CD4-positive, alpha-beta memory T cell (primary cell): ENCODE results near the gene RNF41. TPM values are rescaled to one million over a fixed set of nuclear protein-coding genes. Genes with fewer than 3 reads are reported as not detected.

Experiments
- CTCF ChIA-PET: fragments of 350-600 bp; sonication (Branson Sonifier 250); formaldehyde crosslinking; loops from one replicate; lab custom pipeline; 2021; ENCODE audit warnings: inconsistent platforms; ENCODE audit not compliant: partially characterized antibody; lab: Charles Lee
- POLR2A ChIA-PET: fragments of 350-600 bp; sonication (Branson Sonifier 250); formaldehyde crosslinking; loops from one replicate; lab custom pipeline; 2021; ENCODE audit not compliant: partially characterized antibody; lab: Charles Lee
- DNase-seq, 5 donors: peaks; one replicate each; pipeline versions ENCODE4 v3.0.0 to v3.0.0-alpha.2; 2020 to 2022; ENCODE audit warnings: mixed read lengths in 1 of 5
- H3K27ac ChIP-seq: one replicate; pipeline ENCODE4 v1.7.0; 2013; ENCODE audit warnings: low read depth, low read length
- H3K27me3 ChIP-seq: 2 replicates; pipeline ENCODE4 v1.7.0; 2013; ENCODE audit warnings: mild to moderate bottlenecking, low read length, moderate library complexity; ENCODE audit not compliant: insufficient read depth
- H3K36me3 ChIP-seq: 2 replicates; pipeline ENCODE4 v1.7.0; 2013; ENCODE audit warnings: mild to moderate bottlenecking, low read length, moderate library complexity; ENCODE audit not compliant: insufficient read depth
- H3K4me1 ChIP-seq: 2 replicates; pipeline ENCODE4 v1.7.0; 2013; ENCODE audit warnings: mild to moderate bottlenecking, low read length, moderate library complexity; ENCODE audit not compliant: insufficient read depth
- H3K4me3 ChIP-seq, 2 donors: one replicate each; pipeline ENCODE4 v1.7.0; 2013; ENCODE audit warnings: low read length in 2 of 2, mild to moderate bottlenecking in 1 of 2
- H3K9me3 ChIP-seq, 2 donors: one replicate each; pipeline ENCODE4 v1.7.0; 2013; ENCODE audit warnings: low read length in 2 of 2, control low read depth in 1 of 2; ENCODE audit not compliant: control insufficient read depth in 1 of 2
- H3K27ac Mint-ChIP-seq, 7 donors: one replicate each; pipeline ENCODE4 v1.8.0; 2020 to 2021; ENCODE audit warnings: mixed read lengths in 7 of 7, mild to moderate bottlenecking in 6 of 7, inconsistent platforms in 3 of 7, moderate library complexity in 3 of 7
- H3K27me3 Mint-ChIP-seq, 2 donors: one replicate each; pipeline ENCODE4 v1.8.0; 2020 to 2021; ENCODE audit warnings: mixed read lengths in 2 of 2
- H3K36me3 Mint-ChIP-seq, 2 donors: one replicate each; pipeline ENCODE4 v1.8.0; 2020 to 2021; ENCODE audit warnings: mixed read lengths in 2 of 2, inconsistent platforms in 1 of 2, mild to moderate bottlenecking in 1 of 2
- H3K4me1 Mint-ChIP-seq, 4 donors: one replicate each; pipeline ENCODE4 v1.8.0; 2020 to 2021; ENCODE audit warnings: mixed read lengths in 4 of 4, mild to moderate bottlenecking in 1 of 4
- H3K4me3 Mint-ChIP-seq, 8 donors: one replicate each; pipeline ENCODE4 v1.8.0; 2020 to 2021; ENCODE audit warnings: mixed read lengths in 8 of 8, mild to moderate bottlenecking in 7 of 8, moderate library complexity in 6 of 8, inconsistent platforms in 3 of 8
- H3K9me3 Mint-ChIP-seq, 8 donors: one replicate each; pipeline ENCODE4 v1.8.0; 2020 to 2021; ENCODE audit warnings: mixed read lengths in 8 of 8, mild to moderate bottlenecking in 5 of 8, inconsistent platforms in 3 of 8, moderate library complexity in 1 of 8
- intact Hi-C: fragments of 100-400 bp; cut with micrococcal nuclease; formaldehyde crosslinking; loops from one replicate; pipeline ENCODE4 v1.15.1; 2023
- polyA plus RNA-seq, 2 donors: library from polyadenylated mRNA; unstranded; fragments of 300-500 nt; fragmentation: Illumina TruSeq; gene quantifications; one replicate each; pipeline ENCODE4 v1.2.3, GENCODE V29; 2021
- total RNA-seq, 2 experiments: library from RNA; stranded (reverse); gene quantifications; one replicate each; pipeline ENCODE4 v1.2.3, GENCODE V29; 2021

Gene RNF41
- total and polyA plus RNA-seq, 4 experiments from 2014 or later = 33.2 to 46.7 (median 41.5) TPM

- H3K9me3 Mint-ChIP-seq = peaks cover 0 to 1% (median 0%) of the 10 kb centered on the region in 8 donors
- no peaks in the 10 kb centered on the region for H3K27me3 ChIP-seq
- no peaks in the 10 kb centered on the region for H3K36me3 ChIP-seq
- H3K4me1 ChIP-seq = peaks cover 41% of the 10 kb centered on the region
- H3K27ac Mint-ChIP-seq = peak overlapping the region; percentile 98 to 100 (median 99)
- peak overlapping the region; percentile 97 for H3K27ac ChIP-seq
- H3K27me3 Mint-ChIP-seq = no peaks in the 10 kb centered on the region
- DNase-seq = peak in 1 of 5 donors; percentile 9
- intact Hi-C loops = loop anchor here (1.0 to 5.0 kb wide), 4 partner anchors 47 to 1007 kb away; partner anchors contain the start of genes COQ10A, MYL6, SHMT2 and SPRYD4
- POLR2A ChIA-PET = interaction anchor here (0.6 to 4.1 kb wide), 21 partner anchors 13 to 491 kb away, joined by 3 to 98 read pairs (median 11); partner anchors contain the start of genes CD63, CNPY2, COQ10A and DGKA
- H3K36me3 Mint-ChIP-seq = peaks cover 7 to 16% of the 10 kb centered on the region in 2 donors
- peaks cover 27 to 63% (median 45%) of the 10 kb centered on the region in 4 donors for H3K4me1 Mint-ChIP-seq
- H3K4me3 ChIP-seq = peak overlapping the region; percentile 92
- no peaks in the 10 kb centered on the region for H3K9me3 ChIP-seq
- CTCF ChIA-PET = interaction anchor here (0.6 to 3.9 kb wide), 12 partner anchors 12 to 1221 kb away, joined by 3 to 61 read pairs (median 8); partner anchors contain the start of genes COQ10A, PA2G4, SMARCC2 and ZC3H10
- peak overlapping the region; percentile 93 to 99 (median 98) for H3K4me3 Mint-ChIP-seq
These were observed 1.0 kb downstream of the RNF41 start for GRCh38 chr12:56220611-56221231.

GRCh38 chr12:56219840-56220239 is 1.9 kb downstream of the RNF41 start:
- Mint-ChIP-seq H3K36me3 (peaks cover 12 to 22% of the 10 kb centered on the region in 2 donors), H3K4me3 (peak overlapping the region in 5 of 8 donors; percentile 20 to 58 (median 54)), H3K27me3 (no peaks in the 10 kb centered on the region), H3K4me1 (peaks cover 22 to 58% (median 43%) of the 10 kb centered on the region in 4 donors), H3K9me3 (peaks cover 0 to 1% (median 0%) of the 10 kb centered on the region in 8 donors), H3K27ac (peak overlapping the region in 3 of 7 donors; percentile 50 to 75 (median 62))
- Histone ChIP-seq H3K4me1 (peaks cover 32% of the 10 kb centered on the region), H3K27ac (no peak overlapping the region), H3K9me3 (no peaks in the 10 kb centered on the region), H3K27me3 (no peaks in the 10 kb centered on the region), H3K4me3 (no peak overlapping the region), H3K36me3 (peaks cover 6% of the 10 kb centered on the region)
- no peak for DNase-seq
- intact Hi-C loops = loop anchor here (2.0 to 5.0 kb wide), 3 partner anchors 47 to 1007 kb away; partner anchors contain the start of genes COQ10A, MYL6 and SHMT2
- ChIA-PET CTCF (interaction anchor here (3.9 kb wide), 1 partner anchor 29 kb away, joined by 61 read pairs; the partner anchor contains the start of gene SMARCC2), POLR2A (interaction anchor here (3.1 to 4.1 kb wide), 3 partner anchors 29 to 116 kb away, joined by 23 to 98 read pairs (median 94); partner anchors contain the start of genes PA2G4, RPL41, SMARCC2 and ZC3H10)

- no peak for DNase-seq
- H3K27me3 Mint-ChIP-seq = no peaks in the 10 kb centered on the region
- ChIA-PET CTCF (no interaction called here), POLR2A (no interaction called here)
- intact Hi-C loops = no loop called here
- peaks cover 13 to 32% (median 19%) of the 10 kb centered on the region in 4 donors for H3K4me1 Mint-ChIP-seq
- peaks cover 9% of the 10 kb centered on the region for H3K4me1 ChIP-seq
- no peaks in the 10 kb centered on the region for H3K9me3 ChIP-seq
- H3K27ac Mint-ChIP-seq = peak overlapping the region in 2 of 7 donors; percentile 0 to 70
- H3K27me3 ChIP-seq = no peaks in the 10 kb centered on the region
- no peak overlapping the region for H3K4me3 ChIP-seq
- no peak overlapping the region for H3K27ac ChIP-seq
- H3K36me3 Mint-ChIP-seq = peaks cover 30 to 42% of the 10 kb centered on the region in 2 donors
- no peak overlapping the region for H3K4me3 Mint-ChIP-seq
- peaks cover 0 to under 1% (median 0%) of the 10 kb centered on the region in 8 donors for H3K9me3 Mint-ChIP-seq
- peaks cover 31% of the 10 kb centered on the region for H3K36me3 ChIP-seq
These were observed 5.3 kb downstream of the RNF41 start for GRCh38 chr12:56216461-56216860.

- H3K27me3 Mint-ChIP-seq = no peaks in the 10 kb centered on the region
- CTCF ChIA-PET = interaction anchor here (1.1 to 1.6 kb wide), 3 partner anchors 8 to 250 kb away, joined by 3 to 4 read pairs (median 3); partner anchors contain the start of gene RNF41
- Histone ChIP-seq H3K4me3 (no peak overlapping the region), H3K4me1 (no peaks in the 10 kb centered on the region), H3K27ac (no peak overlapping the region), H3K9me3 (no peaks in the 10 kb centered on the region), H3K27me3 (no peaks in the 10 kb centered on the region), H3K36me3 (peaks cover 45% of the 10 kb centered on the region)
- peak overlapping the region in 2 of 7 donors; percentile 10 to 57 for H3K27ac Mint-ChIP-seq
- H3K4me1 Mint-ChIP-seq = peaks cover 8 to 13% (median 11%) of the 10 kb centered on the region in 4 donors
- no peaks in the 10 kb centered on the region for H3K9me3 Mint-ChIP-seq
- POLR2A ChIA-PET = interaction anchor here (0.6 to 1.6 kb wide), 3 partner anchors 8 to 34 kb away, joined by 3 to 6 read pairs (median 4); partner anchors contain the start of gene RNF41
- DNase-seq = no peak
- H3K4me3 Mint-ChIP-seq = no peak overlapping the region
- peaks cover 43 to 58% of the 10 kb centered on the region in 2 donors for H3K36me3 Mint-ChIP-seq
- intact Hi-C loops = no loop called here
These were observed 7.8 kb downstream of the RNF41 start for GRCh38 chr12:56213878-56214277.

GRCh38 chr12:56212361-56212760 is 9.4 kb downstream of the RNF41 start:
- Mint-ChIP-seq H3K4me3 (no peak overlapping the region), H3K36me3 (peaks cover 46 to 68% of the 10 kb centered on the region in 2 donors), H3K27ac (peak overlapping the region in 2 of 7 donors; percentile 75 to 80), H3K27me3 (no peaks in the 10 kb centered on the region), H3K4me1 (peaks cover 8 to 13% (median 11%) of the 10 kb centered on the region in 4 donors), H3K9me3 (no peaks in the 10 kb centered on the region)
- H3K27ac ChIP-seq = no peak overlapping the region
- no peak overlapping the region for H3K4me3 ChIP-seq
- H3K27me3 ChIP-seq = no peaks in the 10 kb centered on the region
- no peaks in the 10 kb centered on the region for H3K4me1 ChIP-seq
- H3K9me3 ChIP-seq = no peaks in the 10 kb centered on the region
- DNase-seq = no peak
- H3K36me3 ChIP-seq = peaks cover 54% of the 10 kb centered on the region
- ChIA-PET POLR2A (interaction anchor here (1.6 kb wide), 1 partner anchor 10 kb away, joined by 6 read pairs; the partner anchor contains the start of gene RNF41), CTCF (interaction anchor here (1.2 to 1.6 kb wide), 3 partner anchors 10 to 252 kb away, joined by 3 to 4 read pairs (median 3); partner anchors contain the start of gene SMARCC2)
- intact Hi-C loops = no loop called here

GRCh38 chr12:56208006-56208405 is 13.7 kb downstream of the RNF41 start:
- H3K27me3 Mint-ChIP-seq = no peaks in the 10 kb centered on the region
- no peak overlapping the region for H3K27ac Mint-ChIP-seq
- H3K4me3 ChIP-seq = no peak overlapping the region
- no peak overlapping the region for H3K4me3 Mint-ChIP-seq
- DNase-seq = no peak
- H3K27ac ChIP-seq = no peak overlapping the region
- H3K36me3 Mint-ChIP-seq = peaks cover 35 to 62% of the 10 kb centered on the region in 2 donors
- H3K36me3 ChIP-seq = peaks cover 48% of the 10 kb centered on the region
- no peaks in the 10 kb centered on the region for H3K9me3 ChIP-seq
- no peaks in the 10 kb centered on the region for H3K4me1 ChIP-seq
- peaks cover 0 to 3% (median under 1%) of the 10 kb centered on the region in 4 donors for H3K4me1 Mint-ChIP-seq
- no peaks in the 10 kb centered on the region for H3K9me3 Mint-ChIP-seq
- H3K27me3 ChIP-seq = no peaks in the 10 kb centered on the region
- intact Hi-C loops = no loop called here
- POLR2A ChIA-PET = interaction anchor here (0.6 to 2.1 kb wide), 5 partner anchors 12 to 256 kb away, joined by 3 to 11 read pairs (median 3); partner anchors contain the start of genes ESYT1, RNF41 and SMARCC2
- CTCF ChIA-PET = interaction anchor here (0.5 to 5.2 kb wide), 8 partner anchors 11 to 543 kb away, joined by 3 to 30 read pairs (median 3); partner anchors contain the start of gene RNF41
